Tongue (tissue), 2 donors: ENCODE measurements around the gene MAGI1. TPM values are rescaled to one million over a fixed set of nuclear protein-coding genes. Genes with fewer than 3 reads are reported as not detected.

Source experiments
- DNase-seq: peaks from one replicate; pipeline ENCODE4 v3.0.0-alpha.2; 2015
- total RNA-seq: library from RNA; depleted of rRNA; stranded (reverse); fragments of >200 nt; gene quantifications from one replicate; pipeline ENCODE4 v1.2.3, GENCODE V29; 2014

The MAGI1 gene
- total RNA-seq, 1 donor from 2014 or later = 62.1 TPM

DNA sequence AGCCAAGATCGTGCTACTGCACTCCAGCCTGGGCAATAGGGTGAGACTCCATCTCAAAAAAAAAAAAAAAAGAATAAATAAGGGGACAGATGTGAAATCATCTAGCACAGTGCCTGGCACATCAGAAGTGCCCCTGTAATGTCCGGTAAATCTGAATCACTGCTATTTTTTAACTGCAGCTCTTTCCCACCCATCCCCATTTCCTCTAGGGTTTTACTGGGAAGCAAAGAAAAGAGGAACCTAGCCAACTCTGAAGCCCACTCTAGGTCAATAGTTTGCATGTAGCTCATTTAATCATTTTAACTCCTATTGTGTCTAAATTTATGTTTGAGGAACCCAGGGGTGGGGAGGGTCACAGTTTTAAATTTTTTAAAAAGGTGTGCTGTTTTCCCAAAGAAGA is 26.0 kb downstream of the MAGI1 start:
- no peak for DNase-seq

DNA sequence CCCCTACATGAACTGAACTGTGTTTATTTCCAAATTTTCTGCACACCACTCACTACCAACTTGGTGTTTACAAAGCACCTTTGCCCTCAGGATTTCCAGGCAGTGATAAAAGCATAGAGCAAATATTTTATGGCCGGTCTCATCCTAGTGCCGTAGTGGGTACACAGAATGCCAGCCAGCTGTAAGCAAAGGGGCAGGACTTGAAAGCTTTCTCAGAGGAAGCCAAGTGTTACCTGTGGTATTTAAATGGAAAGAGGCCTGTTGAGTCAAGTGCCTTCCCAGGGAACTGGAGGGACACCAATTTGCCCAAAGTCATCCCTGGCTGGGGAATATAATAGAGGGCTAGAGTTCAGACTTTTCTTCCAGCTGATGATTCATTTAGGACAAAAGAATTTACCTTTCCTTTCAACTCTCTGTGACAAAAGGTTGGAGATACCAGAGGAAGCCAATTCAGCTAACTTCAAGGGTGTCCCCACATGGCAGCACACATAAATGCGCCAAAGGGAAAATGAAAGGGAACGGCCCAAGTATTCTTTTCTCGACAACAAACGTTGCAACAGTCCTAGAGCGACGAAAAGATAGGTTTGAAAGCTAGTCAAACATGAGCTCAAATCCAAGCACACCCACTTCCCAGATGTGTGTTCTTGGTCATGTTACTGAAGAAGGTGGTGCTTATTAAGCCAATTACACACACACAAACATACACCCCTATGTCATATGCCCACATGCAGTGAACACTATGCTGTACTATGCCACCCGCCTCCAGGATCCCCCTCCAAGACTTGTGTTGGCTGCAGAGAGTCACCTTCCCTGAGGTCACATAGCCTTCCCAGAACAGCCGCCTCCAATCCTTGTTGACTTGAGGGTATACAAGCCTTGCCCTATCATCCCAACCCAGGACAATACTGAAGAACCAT is 27.7 kb downstream of the MAGI1 start:
- no peak for DNase-seq

DNA sequence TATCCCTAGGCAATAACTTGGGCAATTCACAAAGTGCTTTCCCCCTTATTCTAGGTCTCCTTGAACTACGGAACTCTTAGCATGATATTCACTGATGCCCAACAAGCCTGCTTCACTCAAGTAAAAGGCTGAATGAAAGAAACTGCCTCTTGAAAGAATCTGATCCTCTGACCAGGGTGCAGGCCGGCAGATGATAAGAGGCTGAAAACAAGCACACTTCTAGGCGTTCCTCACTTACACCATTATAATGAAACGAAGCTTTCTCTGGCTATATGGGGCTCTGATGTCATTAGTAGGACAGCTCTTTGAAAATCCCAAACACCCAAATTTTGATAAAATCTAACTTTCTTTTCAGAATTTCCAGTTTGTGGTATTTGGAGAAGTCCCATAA is 28.4 kb downstream of the MAGI1 start:
- no peak for DNase-seq

DNA sequence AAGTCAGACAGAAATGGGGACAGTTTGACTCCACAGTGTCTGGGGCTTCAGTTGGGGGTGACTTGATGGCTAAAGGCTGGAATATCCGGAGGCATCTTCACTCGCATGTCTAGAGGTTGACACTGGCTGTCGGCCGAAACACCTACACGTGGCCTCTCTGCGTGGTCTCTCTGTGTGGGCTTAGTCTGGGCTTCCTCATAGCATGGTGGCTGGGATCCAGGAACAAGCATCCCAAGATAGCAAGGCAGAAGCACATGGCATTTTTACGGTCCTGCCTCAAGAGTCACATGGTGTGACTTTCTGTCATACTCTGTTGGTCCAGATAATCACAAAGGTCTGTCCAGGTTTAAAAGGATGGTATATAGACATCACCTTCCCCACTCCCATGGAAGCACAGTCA is 34.5 kb downstream of the MAGI1 start:
- DNase-seq = no peak

DNA sequence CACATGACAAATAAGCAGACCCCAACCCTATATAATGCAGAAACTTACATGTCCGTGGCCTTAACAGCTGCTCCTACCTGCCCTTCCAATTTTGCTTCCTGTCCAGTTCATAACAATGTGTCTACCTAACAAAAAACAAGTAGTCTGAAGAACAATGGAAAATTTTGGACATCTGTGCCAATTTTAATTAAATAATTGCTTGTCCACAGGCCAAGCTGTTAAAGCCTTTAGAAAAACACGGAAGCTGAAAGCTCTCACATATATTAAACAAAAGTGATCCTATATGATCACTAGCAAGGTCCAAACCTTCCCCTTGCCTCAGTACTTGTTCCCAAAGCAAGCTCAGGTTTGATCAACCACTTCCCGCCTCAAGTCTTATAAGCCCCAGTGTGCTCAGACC is 37.1 kb downstream of the MAGI1 start:
- no peak for DNase-seq

DNA sequence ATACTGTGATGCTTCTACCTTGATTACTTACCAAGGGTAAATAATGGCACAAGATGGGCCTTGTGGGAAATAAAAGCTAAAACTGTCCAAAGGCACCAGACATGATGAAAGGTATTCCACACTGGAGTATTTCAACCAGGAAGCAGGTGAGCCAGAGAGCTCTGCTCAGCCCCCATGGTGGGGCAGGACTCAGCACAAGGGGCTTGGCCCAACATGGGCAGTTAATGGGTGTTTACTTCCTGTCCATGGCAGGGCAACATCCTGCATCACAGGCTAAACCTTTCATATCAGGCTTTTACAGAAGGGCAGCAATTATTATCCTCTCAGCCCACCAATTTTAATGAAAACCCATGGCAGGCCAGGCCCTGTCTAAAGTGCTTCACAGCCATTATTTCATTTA is 38.2 kb downstream of the MAGI1 start:
- DNase-seq = no peak

DNA sequence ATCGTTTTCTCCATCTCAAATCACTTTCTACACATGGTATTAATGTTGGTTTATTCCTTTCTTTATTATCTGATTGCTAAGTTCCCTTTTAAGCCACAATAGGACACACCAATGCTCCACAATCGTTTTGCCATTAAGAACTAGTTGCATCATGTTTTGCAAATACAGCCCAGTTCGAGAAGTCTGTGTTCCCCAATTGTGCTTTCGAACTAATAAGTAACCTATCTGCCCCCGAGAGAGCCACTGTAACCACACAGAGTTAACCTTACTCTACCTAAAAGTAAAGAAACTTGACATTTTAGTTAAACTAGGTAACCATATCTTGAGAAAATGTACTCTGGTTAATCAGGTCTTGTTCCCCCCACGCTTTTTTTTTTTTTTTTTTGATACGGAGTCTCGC is 39.1 kb downstream of the MAGI1 start:
- DNase-seq = no peak

DNA sequence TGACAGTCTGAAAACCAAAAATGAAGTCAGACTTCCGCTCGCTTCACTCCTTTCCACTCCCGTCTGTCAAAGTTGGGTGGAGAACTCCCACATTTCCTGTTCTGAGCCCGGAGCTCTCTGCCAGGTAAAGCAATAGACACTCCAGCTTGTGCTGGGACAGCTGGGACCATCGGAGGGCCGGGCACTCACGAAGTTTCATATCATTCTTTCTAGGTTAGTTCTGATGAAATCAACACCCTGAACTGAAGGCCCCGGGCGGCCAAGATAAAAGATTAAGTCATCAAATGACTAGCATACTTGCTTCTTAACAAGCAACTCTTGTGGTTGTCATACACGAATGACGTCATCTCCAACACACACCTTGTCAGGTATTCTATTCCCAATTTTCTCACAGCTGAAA is 42.1 kb downstream of the MAGI1 start:
- DNase-seq = no peak

DNA sequence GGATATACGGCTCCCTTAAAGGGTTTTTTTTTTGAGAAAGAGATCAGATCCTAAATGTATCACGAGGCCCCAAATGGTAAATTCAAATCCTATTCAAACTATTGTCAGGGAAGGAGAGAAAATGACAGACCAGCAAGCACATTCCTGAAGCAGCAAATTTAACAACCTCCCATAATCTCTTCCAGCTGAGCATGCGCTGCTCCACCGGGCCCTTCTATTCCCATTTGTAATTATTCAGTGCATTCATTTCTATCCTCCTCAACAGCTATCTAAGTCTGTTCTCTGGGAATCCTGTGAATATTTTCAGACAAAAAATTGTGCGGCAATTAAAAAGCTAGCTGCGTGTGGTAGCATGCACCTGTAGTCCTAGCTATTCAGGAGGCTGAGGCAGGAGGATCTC is 43.2 kb downstream of the MAGI1 start:
- no peak for DNase-seq

DNA sequence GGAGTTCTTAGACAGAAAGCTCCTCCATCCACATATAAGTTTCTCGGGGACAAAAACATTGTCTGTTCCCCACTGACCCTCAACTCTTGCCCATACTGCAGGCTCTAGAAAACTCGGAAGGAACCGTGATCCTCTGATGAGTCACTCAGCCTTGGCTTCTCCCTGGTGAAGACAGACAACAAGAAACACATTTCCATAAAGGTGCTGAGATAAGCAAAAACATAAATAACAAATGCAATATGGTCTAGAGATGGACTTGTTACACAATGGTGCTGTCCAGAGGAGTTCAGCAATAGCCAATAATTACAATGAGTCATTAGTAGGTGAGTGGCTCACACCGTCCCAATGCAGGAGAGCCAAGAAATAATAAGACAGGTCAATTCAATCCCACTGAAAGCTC is 43.7 kb downstream of the MAGI1 start:
- DNase-seq = no peak

DNA sequence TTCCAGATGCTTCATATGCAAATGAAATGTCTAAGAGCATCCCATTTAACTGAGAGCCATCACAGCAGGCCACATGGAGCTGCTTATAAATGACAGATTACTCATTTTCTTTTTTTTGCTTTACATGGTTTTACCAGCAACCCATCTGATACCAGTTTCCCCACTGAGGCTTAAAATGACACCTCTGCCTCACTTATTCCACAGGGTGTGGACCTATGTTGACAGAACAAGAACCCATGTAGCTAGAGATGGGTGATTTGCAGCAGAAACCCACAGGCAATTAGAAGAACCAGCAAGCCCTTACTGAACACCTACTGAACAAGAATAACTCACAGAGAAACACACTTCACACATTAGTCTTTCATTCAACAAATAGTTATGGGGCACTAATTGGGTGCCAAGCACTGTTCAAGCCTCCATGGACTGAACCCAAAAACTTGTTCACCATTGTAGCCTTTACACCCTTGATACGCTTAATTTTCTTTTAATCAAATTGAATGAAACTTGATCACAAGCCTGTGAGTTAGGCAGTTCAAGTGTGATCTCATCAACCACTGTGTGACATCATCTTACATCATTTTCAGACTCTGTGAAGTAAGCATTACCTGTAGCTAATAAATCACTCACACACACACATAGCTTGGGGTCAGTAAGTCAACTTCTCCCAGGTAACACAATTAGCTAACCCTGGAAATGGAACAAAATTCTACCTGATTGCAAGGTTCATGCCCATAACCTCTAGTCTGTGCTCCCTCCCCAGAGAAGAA is 45.4 kb downstream of the MAGI1 start:
- no peak for DNase-seq

DNA sequence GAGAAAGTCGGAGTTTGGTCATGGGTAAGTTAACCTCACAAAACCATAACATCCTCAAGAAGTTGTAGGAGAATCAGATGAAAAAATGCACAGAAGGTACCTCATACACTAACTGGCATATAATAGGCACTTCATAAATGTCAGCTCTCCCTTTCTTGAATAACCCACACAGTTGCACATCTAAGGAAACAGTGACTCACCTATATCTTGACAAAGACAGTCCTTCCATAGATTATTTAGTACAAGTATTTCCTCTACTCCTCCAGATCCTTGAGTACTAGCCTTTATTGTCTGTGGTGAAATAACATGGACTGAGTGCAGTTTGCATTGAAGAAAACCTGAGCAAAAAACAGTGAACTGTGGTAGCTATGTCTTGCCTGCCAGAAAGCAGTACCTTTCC is 46.6 kb downstream of the MAGI1 start:
- no peak for DNase-seq

DNA sequence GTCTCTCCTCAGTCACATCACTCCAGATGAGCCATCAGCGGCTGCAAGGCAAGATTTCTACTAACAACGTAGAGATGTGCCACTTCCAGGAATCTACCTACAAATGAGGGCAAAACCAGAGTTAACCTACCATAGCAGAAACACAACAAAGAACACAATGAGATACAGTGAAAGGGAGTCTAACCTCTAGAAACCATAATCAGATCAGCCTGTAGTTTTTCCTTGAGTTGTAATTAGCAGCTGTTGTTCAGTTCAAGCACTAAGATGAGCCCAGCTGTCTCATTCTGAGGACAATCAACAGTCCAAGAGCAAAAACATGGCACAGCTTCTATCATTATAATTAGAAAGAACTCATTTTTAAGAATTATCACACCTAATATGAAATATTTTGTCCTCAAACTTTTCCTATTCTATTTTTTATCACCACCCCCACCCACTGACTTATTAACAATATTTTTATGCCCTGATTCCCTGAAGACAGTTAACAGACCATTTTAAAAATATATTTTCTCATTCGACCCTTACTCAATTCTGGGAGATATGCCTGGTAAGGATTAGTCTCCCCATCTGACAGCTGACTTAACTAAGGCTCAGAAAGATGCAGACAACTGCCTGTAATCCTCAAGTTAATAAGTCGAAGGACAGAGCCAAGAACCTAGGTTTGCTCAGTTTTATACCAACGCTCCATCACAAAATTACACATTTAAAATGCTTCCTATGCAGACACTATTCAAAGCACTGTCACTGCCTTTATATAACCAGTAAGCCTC is 50.1 kb downstream of the MAGI1 start:
- peak; percentile 66 for DNase-seq

DNA sequence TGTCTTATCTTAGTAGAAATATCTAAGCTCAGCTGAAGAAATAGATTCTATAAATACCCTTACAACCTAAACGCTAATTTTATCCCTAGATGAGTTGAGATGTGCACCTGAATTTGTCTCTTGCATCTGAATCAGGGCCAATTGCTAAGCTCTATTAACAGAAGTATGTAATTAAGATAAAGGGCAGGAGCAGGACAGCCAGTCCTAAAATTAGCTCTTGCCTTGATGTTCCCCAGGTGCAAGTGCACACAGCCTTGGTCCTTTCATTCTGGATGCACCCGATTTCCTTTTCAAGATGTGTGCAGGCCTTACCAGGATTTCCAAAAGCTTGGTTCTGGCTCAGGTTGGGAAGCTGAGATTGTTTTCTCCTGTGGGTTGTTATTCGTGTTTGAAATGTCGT is 52.4 kb downstream of the MAGI1 start:
- DNase-seq = no peak

DNA sequence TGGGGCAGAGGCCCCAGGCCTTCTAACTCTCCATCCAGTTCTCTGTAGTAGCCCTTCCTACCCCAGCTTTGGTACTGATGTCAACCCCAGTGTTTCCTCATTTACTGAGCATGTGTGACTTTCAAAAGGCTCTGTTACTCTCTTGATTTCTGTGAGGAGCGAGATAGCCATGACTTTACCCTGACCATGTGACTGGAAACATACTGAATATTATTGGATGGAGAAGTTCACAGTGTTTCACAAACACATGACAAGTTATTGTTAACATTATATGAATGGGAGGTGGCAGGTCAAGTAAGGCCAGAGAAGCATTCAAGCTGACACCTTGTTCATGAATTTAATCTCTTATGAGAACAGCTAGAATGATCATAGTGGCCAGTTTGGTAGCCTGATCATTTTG is 53.7 kb downstream of the MAGI1 start:
- no peak for DNase-seq

DNA sequence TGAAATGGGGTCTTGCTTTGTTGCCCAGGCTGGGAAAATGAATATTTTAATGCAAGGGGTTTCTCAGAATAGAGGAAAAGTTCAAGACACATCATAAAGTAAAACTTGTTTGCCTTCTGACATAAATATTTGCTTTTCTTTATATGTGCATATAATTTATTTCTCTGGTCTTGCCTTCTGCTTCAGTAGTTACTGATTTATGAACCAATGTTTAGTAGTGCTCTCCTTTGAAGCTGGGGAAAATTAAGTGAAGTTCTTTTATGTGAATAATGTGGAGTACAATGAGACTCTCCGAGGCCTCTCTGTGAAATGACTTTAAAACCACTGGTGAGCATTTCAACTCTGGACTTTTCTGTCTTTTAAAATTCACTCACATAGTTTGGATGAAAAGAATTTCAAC is 55.6 kb downstream of the MAGI1 start:
- DNase-seq = no peak

DNA sequence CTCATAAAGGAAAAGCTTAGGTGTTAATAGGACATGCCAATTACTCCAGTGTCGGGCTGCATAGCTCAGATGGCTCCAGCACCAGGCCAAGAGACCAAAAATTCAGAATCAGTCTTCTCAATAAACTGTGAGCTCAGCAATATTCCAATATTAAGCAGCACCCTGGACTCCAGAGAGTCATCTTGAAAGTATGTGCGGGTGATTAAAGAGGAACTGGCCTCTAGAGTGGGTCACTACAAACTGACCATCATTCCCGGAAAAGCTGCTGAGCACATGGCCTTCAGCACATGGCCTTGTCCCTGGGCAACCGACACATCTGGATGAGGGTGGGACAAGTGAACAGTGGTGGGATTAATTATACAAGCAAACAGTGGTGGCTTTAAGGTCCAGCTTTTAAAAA is 59.0 kb downstream of the MAGI1 start:
- no peak for DNase-seq

DNA sequence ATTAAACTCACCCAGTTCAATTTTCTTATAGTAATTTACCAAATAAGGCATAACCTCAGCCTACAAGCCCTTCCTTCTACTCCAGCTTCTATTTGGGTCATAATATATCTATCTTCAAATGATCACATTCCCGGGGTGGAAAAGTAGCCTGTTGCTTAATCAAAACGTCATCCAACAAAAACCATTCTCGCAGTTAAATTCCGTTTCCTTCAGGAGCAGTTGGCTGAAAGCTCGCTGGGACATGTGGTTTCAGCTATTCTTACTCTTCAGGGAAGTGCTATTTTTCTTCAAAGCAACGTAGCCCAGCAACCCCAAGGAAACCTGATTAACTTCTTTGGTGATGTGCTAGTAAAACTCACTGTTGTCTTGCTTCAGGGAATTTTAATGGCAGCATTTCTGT is 59.6 kb downstream of the MAGI1 start:
- peak; percentile 54 for DNase-seq

DNA sequence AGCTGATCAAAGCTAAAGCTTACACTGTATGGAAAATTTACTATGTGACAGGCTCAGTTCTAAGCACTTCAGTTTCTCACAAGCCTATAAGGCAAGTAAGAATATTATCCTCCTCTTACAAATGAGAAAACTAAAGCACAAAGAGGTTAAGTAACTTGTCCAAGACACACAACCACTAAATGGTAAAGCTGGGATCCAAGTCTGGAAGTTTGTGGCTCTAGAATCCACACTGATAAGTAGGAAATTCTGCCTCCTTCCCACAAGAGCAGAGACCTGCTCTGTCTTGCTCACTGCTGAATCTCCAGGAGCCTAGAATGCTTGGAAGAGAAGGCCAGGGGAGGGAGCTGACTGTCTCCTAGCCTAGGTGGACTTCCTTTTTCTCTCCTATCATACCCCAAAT is 60.6 kb downstream of the MAGI1 start:
- DNase-seq = no peak

DNA sequence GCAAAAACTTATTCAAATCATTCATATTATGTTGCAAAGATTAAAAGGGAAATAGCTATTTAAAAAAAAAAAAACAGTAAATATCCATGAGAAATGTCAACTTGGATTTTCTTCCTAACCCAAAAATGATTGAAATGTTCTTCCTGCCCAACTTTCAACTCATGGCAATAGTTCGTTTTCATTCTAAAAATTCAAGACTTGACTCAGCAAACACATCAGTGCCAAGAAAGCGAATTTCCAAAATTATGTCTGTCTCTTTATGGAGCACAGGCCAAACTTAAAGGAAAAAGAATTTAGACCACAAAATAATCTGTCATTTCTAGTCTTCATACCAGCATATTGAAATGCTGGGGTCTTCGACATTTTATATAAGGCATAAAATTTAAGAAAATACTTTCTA is 63.7 kb downstream of the MAGI1 start:
- DNase-seq = no peak

DNA sequence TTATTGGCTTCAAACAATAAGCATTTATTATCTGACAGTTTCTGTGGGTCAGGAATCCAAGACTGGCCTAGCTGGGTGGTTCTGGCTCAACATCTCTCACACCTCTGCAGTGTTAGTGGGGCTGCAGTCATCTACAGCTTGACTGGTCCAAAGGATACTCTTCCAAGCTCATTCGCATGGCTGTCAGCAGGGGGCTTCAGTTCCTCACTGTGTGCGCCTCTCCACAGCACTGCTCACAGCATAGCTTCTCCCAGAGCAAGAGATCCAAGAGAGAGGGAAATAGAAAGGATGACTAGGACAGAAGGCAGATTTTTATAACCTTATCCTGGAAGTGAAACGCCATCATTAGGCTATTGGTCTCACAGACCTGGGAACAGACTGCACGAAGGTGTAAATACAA is 64.2 kb downstream of the MAGI1 start:
- DNase-seq = no peak

DNA sequence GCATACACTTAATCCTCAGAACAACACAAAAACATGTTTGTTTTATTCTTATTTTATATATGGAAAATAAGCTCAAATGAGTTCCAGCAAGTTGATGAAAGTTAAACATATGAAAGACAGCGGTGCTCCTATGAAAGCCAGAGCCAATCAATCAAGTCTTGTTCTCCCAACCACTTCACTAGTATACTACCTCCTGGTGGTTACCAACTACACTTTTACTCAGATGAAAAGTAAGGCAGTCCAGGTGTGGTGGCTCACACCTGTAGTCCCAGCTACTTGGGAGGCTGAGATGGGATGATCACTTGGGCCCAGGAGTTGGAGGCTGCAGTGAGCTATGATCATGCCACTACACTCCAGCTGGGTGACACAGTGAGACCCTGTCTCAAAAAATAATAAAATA is 66.0 kb downstream of the MAGI1 start:
- no peak for DNase-seq
